Peyer's patch (tissue), 4 donors: Measurements from ENCODE around the gene ANKRD44.

Experiments
- CTCF ChIP-seq, 6 experiments: fragments of 450-650 bp in 4 of 6; fragments of 200-600 bp in 2 of 6; sonication (generic) in 1 of 6; IDR thresholded peaks; one replicate each; pipeline ENCODE4 v1.5.1; 2017 to 2019; ENCODE audit warnings: antibody characterized with exemption in 6 of 6, mild to moderate bottlenecking in 3 of 6, moderate library complexity in 1 of 6
- POLR2A ChIP-seq, 2 donors: fragments of 450-650 bp; IDR thresholded peaks; one replicate each; pipeline ENCODE4 v1.5.1; 2017; ENCODE audit warnings: antibody characterized with exemption in 2 of 2, mild to moderate bottlenecking in 2 of 2, moderate library complexity in 2 of 2

DNA sequence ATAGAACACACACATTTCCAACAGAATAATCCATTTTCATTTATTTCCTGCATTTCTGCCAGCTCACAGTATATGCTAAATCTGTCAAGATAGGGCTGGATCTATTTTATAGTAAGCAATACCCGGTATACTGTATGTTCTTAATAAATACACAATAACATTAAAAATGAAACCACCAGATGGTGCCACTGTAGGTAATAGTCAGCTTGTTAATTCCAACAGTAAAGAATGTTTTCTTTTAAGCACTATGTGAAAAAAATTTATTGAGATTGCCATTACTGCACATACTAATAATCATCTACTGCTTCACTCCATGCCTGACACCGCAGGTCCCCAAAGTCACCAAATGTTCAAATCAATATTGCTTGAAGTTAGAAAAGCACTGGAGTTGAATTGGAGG is 252.6 kb downstream of the ANKRD44 start:
- TF ChIP-seq CTCF (IDR thresholded peaks at IDR 0.05) (no peak), POLR2A (IDR thresholded peaks at IDR 0.05) (no peak)
